NCI-H2171 (cell line): ENCODE results near the gene GMFB.

Experiments
- DNase-seq: peaks from one replicate; lab custom pipeline; 2025; lab: John Stamatoyannopoulos, UW

Gene GMFB

GRCh38 chr14:54490445-54491175 is 1.8 kb upstream of the GMFB start:
- no peak for DNase-seq

DNA sequence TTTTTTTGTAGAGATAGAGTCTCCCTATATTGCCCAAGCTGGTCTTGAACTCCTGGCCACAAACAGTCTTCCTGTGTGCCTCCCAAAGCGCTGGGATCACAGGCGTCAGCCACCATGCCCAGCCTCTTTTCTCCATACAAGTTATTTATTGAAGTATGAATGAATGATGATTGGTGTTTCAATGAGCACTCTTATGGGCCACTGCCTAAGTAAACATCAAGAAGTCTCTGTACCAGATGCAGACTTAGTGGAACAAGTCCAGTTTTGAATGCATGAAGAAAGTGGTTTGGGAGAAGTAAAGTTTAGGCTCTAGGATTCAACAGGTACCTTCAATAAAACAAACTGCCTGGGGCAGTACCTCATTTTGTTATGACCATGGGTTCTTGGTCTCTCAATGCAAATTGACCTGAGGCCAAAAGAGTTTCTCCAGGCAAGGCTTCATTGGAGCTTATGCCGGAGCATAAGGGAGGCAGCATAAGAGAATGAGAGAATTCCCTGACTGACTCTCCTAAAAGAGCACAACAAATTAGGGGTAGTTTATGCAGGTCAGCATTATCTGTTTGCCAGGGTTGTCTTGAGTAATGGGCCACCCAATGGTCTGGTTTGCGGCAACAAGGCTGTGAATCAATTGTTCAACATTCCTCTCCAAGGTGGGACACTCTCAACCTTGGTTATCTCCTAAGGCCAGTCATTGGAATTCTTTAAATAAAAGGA is 1.1 kb upstream of the GMFB start:
- no peak for DNase-seq

- no peak for DNase-seq
These were observed 521 bp upstream of the GMFB start for GRCh38 chr14:54489318-54489683.

- peak; percentile 15 for DNase-seq
These were observed 498 bp downstream of the GMFB start for GRCh38 chr14:54488318-54488645.

DNA sequence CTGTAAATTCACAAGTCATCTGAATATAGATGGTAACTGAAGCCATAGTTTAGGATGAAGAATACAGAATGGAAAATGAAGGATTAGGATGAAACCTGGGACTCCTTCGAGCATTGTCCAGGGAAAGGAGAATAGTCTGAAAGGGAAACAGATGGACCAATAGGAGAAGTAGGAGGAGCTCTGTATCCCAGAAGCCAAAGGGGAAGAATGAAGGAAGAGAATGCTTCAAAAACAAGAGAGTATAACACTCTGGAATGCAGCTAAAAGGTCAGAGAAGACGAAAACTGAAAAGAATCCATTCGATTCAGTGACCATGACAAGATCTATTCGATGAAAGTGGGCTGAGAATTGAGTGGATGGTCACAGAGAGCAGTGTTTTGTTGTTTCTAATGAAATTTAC is 1.0 kb downstream of the GMFB start:
- DNase-seq, result no peak

- DNase-seq, result no peak
These were observed 2.1 kb downstream of the GMFB start for GRCh38 chr14:54486685-54487084.

- DNase-seq, result no peak
These were observed 4.9 kb downstream of the GMFB start for GRCh38 chr14:54483846-54484245.

GRCh38 chr14:54483073-54483745 is 5.6 kb downstream of the GMFB start:
- DNase-seq, result no peak

GRCh38 chr14:54481695-54482094 is 7.1 kb downstream of the GMFB start:
- DNase-seq, result no peak

GRCh38 chr14:54480830-54481562 is 7.8 kb downstream of the GMFB start:
- no peak for DNase-seq

- no peak for DNase-seq
These were observed 10.1 kb downstream of the GMFB start for GRCh38 chr14:54478636-54479215.

GRCh38 chr14:54475911-54476310 is 12.9 kb downstream of the GMFB start:
- no peak for DNase-seq

DNA sequence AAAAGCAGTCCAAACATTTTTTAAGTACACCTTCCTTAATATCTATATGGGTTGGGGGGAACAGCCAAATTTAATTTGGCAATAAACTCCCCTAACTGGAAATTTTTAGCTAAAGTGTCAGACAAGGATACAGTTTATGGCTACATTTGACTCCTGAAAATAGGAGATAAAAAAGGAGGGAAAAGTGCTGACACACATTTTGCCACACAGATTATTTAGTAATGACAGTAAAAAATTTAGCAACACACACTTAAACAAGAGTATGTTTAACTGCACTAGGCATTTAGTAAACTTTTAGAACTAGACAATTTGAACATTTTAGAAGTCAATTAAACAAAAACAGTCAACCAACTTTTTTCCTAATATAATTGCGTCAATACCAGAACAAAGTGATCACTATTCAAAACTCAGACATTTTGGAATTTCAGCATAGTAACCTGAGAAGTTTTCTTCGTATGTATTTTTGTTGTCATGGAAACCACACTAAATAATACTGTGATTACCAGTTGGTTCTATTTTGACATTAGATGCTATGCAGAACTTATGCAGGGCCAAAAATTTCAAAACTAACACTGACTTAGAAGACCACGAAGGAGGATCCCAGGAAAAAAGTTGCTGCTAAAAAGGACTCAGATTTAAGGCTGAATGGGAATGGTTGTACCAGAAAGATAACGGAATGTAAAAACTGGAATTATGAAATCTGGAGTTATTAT is 13.4 kb downstream of the GMFB start:
- DNase-seq, result no peak

GRCh38 chr14:54474232-54474793 is 14.5 kb downstream of the GMFB start:
- no peak for DNase-seq

- DNase-seq, result no peak
These were observed 16.5 kb downstream of the GMFB start for GRCh38 chr14:54472315-54472714.

DNA sequence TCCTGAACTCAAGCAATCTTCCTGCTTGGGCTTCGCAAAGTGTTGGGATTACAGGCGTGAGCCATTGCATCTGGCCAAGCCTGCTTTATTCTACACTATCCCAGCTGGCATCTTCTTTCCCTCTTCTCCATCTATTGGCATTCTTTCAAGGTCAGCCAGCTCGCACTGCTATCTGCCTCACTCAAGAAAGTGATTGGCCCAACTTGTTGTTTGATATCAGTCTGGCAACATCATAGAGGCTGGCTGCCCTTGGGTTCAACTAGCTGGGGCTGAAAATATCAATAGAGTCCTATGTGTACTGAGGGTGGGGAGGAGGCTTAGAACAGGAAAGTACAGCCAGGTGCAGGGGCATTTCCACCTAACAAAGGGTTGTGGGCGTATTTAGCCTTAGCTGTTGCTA is 17.1 kb downstream of the GMFB start:
- no peak for DNase-seq

- no peak for DNase-seq
These were observed 18.1 kb downstream of the GMFB start for GRCh38 chr14:54470701-54471100.

DNA sequence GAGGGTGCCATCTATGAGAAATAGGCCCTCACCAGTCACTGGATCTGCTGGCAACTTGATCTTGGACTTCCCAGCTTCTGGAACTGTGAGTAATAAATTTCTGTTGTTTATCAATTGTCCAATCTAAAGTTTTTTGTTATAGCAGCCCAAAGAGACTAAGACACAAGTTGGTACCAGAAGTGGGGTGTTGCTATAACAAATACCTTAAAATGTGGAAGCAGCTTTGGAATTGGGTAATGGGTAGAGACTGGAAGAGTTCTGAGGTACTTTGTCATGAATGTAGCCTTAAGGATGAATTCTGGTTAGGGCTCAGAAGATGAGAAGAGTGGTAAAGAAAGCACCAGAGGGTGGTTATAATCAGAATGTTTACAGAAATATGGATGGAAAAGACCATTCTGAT is 21.5 kb downstream of the GMFB start:
- no peak for DNase-seq

DNA sequence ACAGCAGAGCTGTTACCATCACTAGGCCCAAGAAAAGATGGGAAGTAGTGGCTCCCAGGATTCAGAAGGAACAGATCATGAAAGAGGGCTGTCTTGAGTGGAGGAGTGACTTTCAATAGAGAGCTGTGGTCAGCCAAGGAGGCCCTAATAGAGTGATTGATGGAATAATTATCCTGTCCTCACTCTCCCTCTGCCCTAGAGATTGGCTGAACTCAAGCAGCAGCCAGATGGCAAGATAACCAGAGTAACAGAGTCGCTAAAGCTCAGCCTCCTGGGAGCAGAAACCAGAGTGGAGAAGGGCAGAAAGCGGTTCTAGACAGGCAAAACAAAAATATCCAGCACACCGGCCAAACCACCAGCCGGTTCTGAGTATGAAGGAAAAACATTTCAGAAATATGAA is 23.1 kb downstream of the GMFB start:
- peak; percentile 39 for DNase-seq

DNA sequence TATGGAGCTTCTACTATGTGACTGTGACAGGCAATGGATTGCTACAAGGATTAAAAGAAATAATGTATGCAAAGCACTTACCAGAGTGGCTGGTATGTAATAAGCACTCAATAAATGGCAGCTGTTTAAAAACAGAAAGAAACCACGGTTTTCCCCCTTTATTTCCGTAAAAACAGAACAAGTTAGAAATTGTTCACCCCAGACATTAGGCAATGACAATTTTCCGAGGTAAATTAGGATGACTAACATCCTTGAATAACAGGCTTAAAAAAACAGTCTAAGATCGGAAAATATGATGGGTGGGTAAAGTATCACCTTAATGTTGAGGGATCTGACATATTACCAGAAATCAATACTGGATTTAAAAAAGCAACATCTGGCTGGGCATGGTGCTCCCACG is 26.7 kb downstream of the GMFB start:
- DNase-seq, result no peak

DNA sequence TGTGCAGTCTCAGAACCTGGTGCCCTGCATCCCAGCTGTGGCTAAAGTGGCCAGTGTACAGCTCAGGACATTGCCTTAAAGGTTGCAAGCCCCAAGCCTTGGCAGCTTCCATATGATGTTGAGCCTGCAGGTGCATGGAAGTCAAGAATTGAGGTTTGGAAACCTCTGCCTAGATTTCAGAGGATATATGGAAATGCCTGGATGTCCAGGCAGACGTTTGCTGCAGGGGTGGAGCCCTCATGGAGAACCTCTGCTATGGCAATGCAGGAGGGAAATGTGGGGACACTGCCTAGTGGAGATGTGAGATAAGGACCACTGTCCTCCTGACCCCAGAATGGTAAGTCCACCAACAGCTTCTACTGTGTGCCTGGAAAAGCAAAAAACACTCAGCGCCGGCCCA is 29.7 kb downstream of the GMFB start:
- DNase-seq, result no peak
